Spinal cord (tissue), 10 donors: ENCODE results near the gene BOLL. TPM values are rescaled to one million over a fixed set of nuclear protein-coding genes. Genes with fewer than 3 reads are reported as not detected.
"Not testable (repeated sequence)": the region's sequence is repeated elsewhere in the genome, so short reads cannot be mapped to it uniquely, and the experiment has no call there.

Source experiments
- DNase-seq, 6 donors: peaks; one replicate each; pipeline versions ENCODE4 v3.0.0 to v3.0.0-alpha.2; 2013 to 2015; ENCODE audit warnings: low spot score in 6 of 6, low read depth in 4 of 6
- H3K27ac ChIP-seq: one replicate; pipeline ENCODE4 v1.5.1; 2013; ENCODE audit warnings: low read depth, low read length, control low read depth
- H3K27me3 ChIP-seq: one replicate; pipeline ENCODE4 v1.6.1; 2013; ENCODE audit warnings: low read length; ENCODE audit not compliant: control insufficient read depth, insufficient read depth
- H3K36me3 ChIP-seq: one replicate; pipeline ENCODE4 v1.6.1; 2013; ENCODE audit warnings: low read length; ENCODE audit not compliant: control insufficient read depth, insufficient read depth
- H3K4me1 ChIP-seq: one replicate; pipeline ENCODE4 v1.6.1; 2013; ENCODE audit warnings: low read length; ENCODE audit not compliant: control insufficient read depth, insufficient read depth
- H3K4me3 ChIP-seq: one replicate; pipeline ENCODE4 v1.5.1; 2013; ENCODE audit warnings: low read depth, low read length, control low read depth
- H3K9me3 ChIP-seq: one replicate; pipeline ENCODE4 v1.6.1; 2013; ENCODE audit warnings: low read length; ENCODE audit not compliant: control insufficient read depth, insufficient read depth
- WGBS: methylation state at CpG from one replicate; pipeline ENCODE4 v1.1.5; 2013; ENCODE audit warnings: missing lambda C conversion rate; ENCODE audit not compliant: insufficient coverage; 5-methylcytosine and 5-hydroxymethylcytosine counted together
- polyA plus RNA-seq, 2 donors: library from polyadenylated mRNA; unstranded; fragments of 120-200 nt; gene quantifications; one replicate each; pipeline ENCODE4 v1.2.1, GENCODE V29; 2013; ENCODE audit not compliant: insufficient read length in 2 of 2
- total RNA-seq, 2 donors: library from RNA; depleted of rRNA in 1 of 2; stranded (reverse); fragments of 120-200 nt in 1 of 2; fragments of >200 nt in 1 of 2; gene quantifications; one replicate each; pipeline versions ENCODE4 v1.2.3 to v1.2.4, GENCODE V29; 2013 to 2014
- donor health status: healthy.

BOLL gene
- total and polyA plus RNA-seq, 4 donors: 0.08 TPM; not detected in 3

GRCh38 chr2:197740200-197740599 lies 44.9 kb downstream of the BOLL start:
- H3K4me1 ChIP-seq: no peaks in the 10 kb centered on the region
- H3K9me3 ChIP-seq: no peaks in the 10 kb centered on the region
- no peak overlapping the region for H3K27ac ChIP-seq
- DNase-seq: no peak
- H3K27me3 ChIP-seq: no peaks in the 10 kb centered on the region
- H3K4me3 ChIP-seq: no peak overlapping the region
- H3K36me3 ChIP-seq: no peaks in the 10 kb centered on the region

GRCh38 chr2:197728555-197729544 lies 56.3 kb downstream of the BOLL start:
- not testable (repeated sequence) for H3K27ac ChIP-seq, H3K9me3 ChIP-seq, H3K4me1 ChIP-seq, H3K36me3 ChIP-seq, H3K27me3 ChIP-seq, DNase-seq, H3K4me3 ChIP-seq
- WGBS: 97% methylated on average over 15 of the region's 32 CpGs

- Histone ChIP-seq H3K27ac (no peak overlapping the region), H3K36me3 (no peaks in the 10 kb centered on the region), H3K9me3 (no peaks in the 10 kb centered on the region), H3K4me1 (no peaks in the 10 kb centered on the region), H3K27me3 (no peaks in the 10 kb centered on the region), H3K4me3 (no peak overlapping the region)
- DNase-seq: no peak
Observed at GRCh38 chr2:197727011-197727410, 58.1 kb downstream of the BOLL start.

- Histone ChIP-seq H3K36me3 (no peaks in the 10 kb centered on the region), H3K27ac (no peak overlapping the region), H3K27me3 (no peaks in the 10 kb centered on the region), H3K9me3 (no peaks in the 10 kb centered on the region), H3K4me3 (no peak overlapping the region), H3K4me1 (no peaks in the 10 kb centered on the region)
- DNase-seq: no peak
- no CpG with 5 or more reads among the region's 2 CpGs for WGBS
Observed at GRCh38 chr2:197717863-197718262, 67.3 kb downstream of the BOLL start.

GRCh38 chr2:197713271-197713670 lies 71.8 kb downstream of the BOLL start:
- no peak for DNase-seq
- no peaks in the 10 kb centered on the region for H3K9me3 ChIP-seq
- no peaks in the 10 kb centered on the region for H3K27me3 ChIP-seq
- peaks cover 2% of the 10 kb centered on the region for H3K36me3 ChIP-seq
- H3K4me1 ChIP-seq: no peaks in the 10 kb centered on the region
- H3K27ac ChIP-seq: no peak overlapping the region
- H3K4me3 ChIP-seq: no peak overlapping the region
- no CpG with 5 or more reads among the region's 3 CpGs for WGBS

GRCh38 chr2:197711578-197711977 lies 73.5 kb downstream of the BOLL start:
- H3K4me1 ChIP-seq: peaks cover 5% of the 10 kb centered on the region
- H3K27me3 ChIP-seq: no peaks in the 10 kb centered on the region
- H3K27ac ChIP-seq: no peak overlapping the region
- no peaks in the 10 kb centered on the region for H3K9me3 ChIP-seq
- no peak overlapping the region for H3K4me3 ChIP-seq
- peaks cover 2% of the 10 kb centered on the region for H3K36me3 ChIP-seq
- DNase-seq: no peak

- no peak overlapping the region for H3K27ac ChIP-seq
- peaks cover 15% of the 10 kb centered on the region for H3K4me1 ChIP-seq
- DNase-seq: no peak
- H3K36me3 ChIP-seq: peaks cover 2% of the 10 kb centered on the region
- H3K4me3 ChIP-seq: no peak overlapping the region
- no peaks in the 10 kb centered on the region for H3K27me3 ChIP-seq
- no peaks in the 10 kb centered on the region for H3K9me3 ChIP-seq
Observed at GRCh38 chr2:197710424-197711042, 74.6 kb downstream of the BOLL start.

- not testable (repeated sequence) for H3K4me3 ChIP-seq, H3K27me3 ChIP-seq, DNase-seq, H3K9me3 ChIP-seq, H3K36me3 ChIP-seq, H3K27ac ChIP-seq
- WGBS: 96% methylated on average over 5 of the region's 7 CpGs
- H3K4me1 ChIP-seq: peaks cover 16% of the 10 kb centered on the region
Observed at GRCh38 chr2:197709140-197709539, 76.0 kb downstream of the BOLL start.

GRCh38 chr2:197708331-197708730 lies 76.8 kb downstream of the BOLL start:
- WGBS: no CpG with 5 or more reads among the region's 2 CpGs

More at GRCh38 chr2:197708331-197708730, 76.8 kb downstream of the BOLL start:
- Histone ChIP-seq H3K27ac (no peak overlapping the region), H3K36me3 (peaks cover 2% of the 10 kb centered on the region), H3K4me1 (peaks cover 16% of the 10 kb centered on the region), H3K4me3 (no peak overlapping the region), H3K27me3 (no peaks in the 10 kb centered on the region), H3K9me3 (no peaks in the 10 kb centered on the region)
- no peak for DNase-seq
